ENCODE data around the gene TCIRG1. TPM values are rescaled to one million over a fixed set of nuclear protein-coding genes. Genes with fewer than 3 reads are reported as not detected.

TCIRG1 gene
- total RNA-seq, 1 experiment from 2014 or later, result 155 TPM

GRCh38 chr11:68017980-68018729, 20.7 kb upstream of the TCIRG1 start:
- no peak for DNase-seq (ENCODE audit: low read depth in 1 of 2, low spot score in 2 of 2)
- no peak overlapping the region for H3K27ac ChIP-seq
- no peaks in the 10 kb centered on the region for H3K9me3 ChIP-seq (replicated peaks)
- H3K4me1 ChIP-seq (replicated peaks), result peaks cover 31% of the 10 kb centered on the region
- H3K36me3 ChIP-seq, result peaks cover 22% of the 10 kb centered on the region
- no peak overlapping the region for H3K4me3 ChIP-seq
- no peaks in the 10 kb centered on the region for H3K27me3 ChIP-seq (replicated peaks)

GRCh38 chr11:68018730-68019190, 20.1 kb upstream of the TCIRG1 start:
- Histone ChIP-seq H3K4me3 (no peak overlapping the region), H3K36me3 (peaks cover 20% of the 10 kb centered on the region), H3K4me1 (replicated peaks) (peaks cover 24% of the 10 kb centered on the region), H3K27ac (no peak overlapping the region), H3K9me3 (replicated peaks) (no peaks in the 10 kb centered on the region), H3K27me3 (replicated peaks) (no peaks in the 10 kb centered on the region)
- no peak for DNase-seq (ENCODE audit: low read depth in 1 of 2, low spot score in 2 of 2)

- Histone ChIP-seq H3K4me3 (no peak overlapping the region), H3K4me1 (replicated peaks) (peaks cover 17% of the 10 kb centered on the region), H3K36me3 (peaks cover 21% of the 10 kb centered on the region), H3K27ac (no peak overlapping the region), H3K27me3 (replicated peaks) (no peaks in the 10 kb centered on the region), H3K9me3 (replicated peaks) (no peaks in the 10 kb centered on the region)
- no peak for DNase-seq (ENCODE audit: low read depth in 1 of 2, low spot score in 2 of 2)
These were observed 19.3 kb upstream of the TCIRG1 start for GRCh38 chr11:68019486-68019885.

- Histone ChIP-seq H3K36me3 (peaks cover 28% of the 10 kb centered on the region), H3K4me1 (replicated peaks) (peaks cover 18% of the 10 kb centered on the region), H3K9me3 (replicated peaks) (no peaks in the 10 kb centered on the region), H3K27ac (no peak overlapping the region), H3K4me3 (no peak overlapping the region), H3K27me3 (replicated peaks) (no peaks in the 10 kb centered on the region)
- peak in 1 of 2 experiments; percentile 55 for DNase-seq (ENCODE audit: low read depth in 1 of 2, low spot score in 2 of 2)
These were observed 18.2 kb upstream of the TCIRG1 start for GRCh38 chr11:68020575-68020974.

GRCh38 chr11:68021167-68021787, 17.5 kb upstream of the TCIRG1 start:
- no peak overlapping the region for H3K27ac ChIP-seq
- no peak overlapping the region for H3K4me3 ChIP-seq
- H3K36me3 ChIP-seq, result peaks cover 35% of the 10 kb centered on the region
- H3K9me3 ChIP-seq (replicated peaks), result no peaks in the 10 kb centered on the region
- no peaks in the 10 kb centered on the region for H3K27me3 ChIP-seq (replicated peaks)
- H3K4me1 ChIP-seq (replicated peaks), result peaks cover 19% of the 10 kb centered on the region
- DNase-seq (ENCODE audit: low read depth in 1 of 2, low spot score in 2 of 2), result peak in 1 of 2 experiments; percentile 40

- Histone ChIP-seq H3K27ac (no peak overlapping the region), H3K36me3 (peaks cover 46% of the 10 kb centered on the region), H3K4me1 (replicated peaks) (peaks cover 25% of the 10 kb centered on the region), H3K4me3 (no peak overlapping the region), H3K9me3 (replicated peaks) (no peaks in the 10 kb centered on the region), H3K27me3 (replicated peaks) (no peaks in the 10 kb centered on the region)
- DNase-seq (ENCODE audit: low read depth in 1 of 2, low spot score in 2 of 2), result no peak
These were observed 16.3 kb upstream of the TCIRG1 start for GRCh38 chr11:68022531-68022930.

GRCh38 chr11:68024508-68024907, 14.3 kb upstream of the TCIRG1 start:
- no peak for DNase-seq (ENCODE audit: low read depth in 1 of 2, low spot score in 2 of 2)
- peaks cover 57% of the 10 kb centered on the region for H3K36me3 ChIP-seq
- H3K27me3 ChIP-seq (replicated peaks), result no peaks in the 10 kb centered on the region
- H3K9me3 ChIP-seq (replicated peaks), result no peaks in the 10 kb centered on the region
- no peak overlapping the region for H3K27ac ChIP-seq
- peaks cover 44% of the 10 kb centered on the region for H3K4me1 ChIP-seq (replicated peaks)
- no peak overlapping the region for H3K4me3 ChIP-seq

GRCh38 chr11:68025047-68025446, 13.8 kb upstream of the TCIRG1 start:
- Histone ChIP-seq H3K27me3 (replicated peaks) (no peaks in the 10 kb centered on the region), H3K4me1 (replicated peaks) (peaks cover 48% of the 10 kb centered on the region), H3K4me3 (no peak overlapping the region), H3K36me3 (peaks cover 57% of the 10 kb centered on the region), H3K27ac (no peak overlapping the region), H3K9me3 (replicated peaks) (no peaks in the 10 kb centered on the region)
- no peak for DNase-seq (ENCODE audit: low read depth in 1 of 2, low spot score in 2 of 2)

- no peak for DNase-seq (ENCODE audit: low read depth in 1 of 2, low spot score in 2 of 2)
- Histone ChIP-seq H3K36me3 (peaks cover 65% of the 10 kb centered on the region), H3K4me3 (no peak overlapping the region), H3K4me1 (replicated peaks) (peaks cover 45% of the 10 kb centered on the region), H3K27me3 (replicated peaks) (no peaks in the 10 kb centered on the region), H3K27ac (no peak overlapping the region), H3K9me3 (replicated peaks) (no peaks in the 10 kb centered on the region)
These were observed 12.3 kb upstream of the TCIRG1 start for GRCh38 chr11:68026391-68027105.

GRCh38 chr11:68027667-68028066, 11.2 kb upstream of the TCIRG1 start:
- Histone ChIP-seq H3K27me3 (replicated peaks) (no peaks in the 10 kb centered on the region), H3K36me3 (peaks cover 70% of the 10 kb centered on the region), H3K27ac (peak overlapping the region; percentile 80), H3K4me1 (replicated peaks) (peaks cover 51% of the 10 kb centered on the region), H3K4me3 (no peak overlapping the region), H3K9me3 (replicated peaks) (no peaks in the 10 kb centered on the region)
- no peak for DNase-seq (ENCODE audit: low read depth in 1 of 2, low spot score in 2 of 2)

- H3K9me3 ChIP-seq (replicated peaks), result no peaks in the 10 kb centered on the region
- peaks cover 78% of the 10 kb centered on the region for H3K36me3 ChIP-seq
- H3K27ac ChIP-seq, result peak overlapping the region; percentile 80
- DNase-seq (ENCODE audit: low read depth in 1 of 2, low spot score in 2 of 2), result peak in 1 of 2 experiments; percentile 51
- H3K27me3 ChIP-seq (replicated peaks), result no peaks in the 10 kb centered on the region
- no peak overlapping the region for H3K4me3 ChIP-seq
- H3K4me1 ChIP-seq (replicated peaks), result peaks cover 51% of the 10 kb centered on the region
These were observed 9.9 kb upstream of the TCIRG1 start for GRCh38 chr11:68028802-68029545.

GRCh38 chr11:68030318-68031143, 8.3 kb upstream of the TCIRG1 start, which contains the start of gene NDUFS8:
TSS of gene NDUFS8 (plus strand) at chr11:68030681. CDS start at chr11:68032152, 1,471 bp downstream.
- Histone ChIP-seq H3K36me3 (peaks cover 76% of the 10 kb centered on the region), H3K4me3 (peak within 1 kb of the TSS; percentile 73), H3K9me3 (replicated peaks) (no peaks in the 10 kb centered on the region), H3K4me1 (replicated peaks) (peaks cover 44% of the 10 kb centered on the region), H3K27me3 (replicated peaks) (no peaks in the 10 kb centered on the region), H3K27ac (peak within 1 kb of the TSS; percentile 40)
- DNase-seq (ENCODE audit: low read depth in 1 of 2, low spot score in 2 of 2), result peak; percentile 99 to 100

- Histone ChIP-seq H3K36me3 (peaks cover 73% of the 10 kb centered on the region), H3K27me3 (replicated peaks) (no peaks in the 10 kb centered on the region)
- DNase-seq (ENCODE audit: low read depth in 1 of 2, low spot score in 2 of 2), result no peak
These were observed 7.7 kb upstream of the TCIRG1 start for GRCh38 chr11:68031144-68031464.

More at GRCh38 chr11:68031144-68031464, 7.7 kb upstream of the TCIRG1 start:
- peak overlapping the region; percentile 73 for H3K4me3 ChIP-seq
- peak overlapping the region; percentile 40 for H3K27ac ChIP-seq
- no peaks in the 10 kb centered on the region for H3K9me3 ChIP-seq (replicated peaks)
- H3K4me1 ChIP-seq (replicated peaks), result peaks cover 42% of the 10 kb centered on the region

Data from SJSA1 (cell line).